PC-9 (cell line): ENCODE data around the gene CAMTA1.

Source experiments
- EZH2 ChIP-seq: fragments of 200-600 bp; sonication (generic); IDR thresholded peaks from 2 replicates; pipeline ENCODE4 v1.8.0; 2017; ENCODE audit warnings: antibody characterized with exemption, low read depth
- TF ChIP-seq, protein P1 (sequence below): fragments of 200-600 bp; sonication (generic); conservative IDR thresholded peaks from 2 replicates; pipeline ENCODE4 v1.6.1; 2017; ENCODE audit warnings: mixed run types, antibody characterized with exemption, mild to moderate bottlenecking, moderate library complexity

DNA sequence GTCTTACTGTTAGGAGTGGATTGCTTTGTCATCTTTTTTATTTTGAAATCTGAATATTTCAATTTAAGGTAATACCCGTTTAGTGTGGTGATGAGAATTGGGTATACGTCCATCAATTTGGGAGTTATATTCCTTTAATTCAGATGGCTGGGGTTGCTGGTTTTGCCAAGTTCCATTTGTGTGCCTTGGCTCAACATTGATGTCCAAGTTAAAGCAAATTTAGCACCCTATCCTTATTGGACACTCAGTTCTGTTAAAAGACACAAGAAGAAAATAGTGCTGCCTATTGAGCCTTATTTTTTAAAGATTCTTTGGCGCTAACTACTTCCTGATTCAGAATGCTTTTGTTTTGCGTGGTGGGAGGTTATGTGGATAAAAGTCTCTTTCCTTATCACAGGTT, 40.6 kb downstream of the CAMTA1 start:
- TF ChIP-seq EZH2, result no peak
- TF ChIP-seq, protein P1, sequence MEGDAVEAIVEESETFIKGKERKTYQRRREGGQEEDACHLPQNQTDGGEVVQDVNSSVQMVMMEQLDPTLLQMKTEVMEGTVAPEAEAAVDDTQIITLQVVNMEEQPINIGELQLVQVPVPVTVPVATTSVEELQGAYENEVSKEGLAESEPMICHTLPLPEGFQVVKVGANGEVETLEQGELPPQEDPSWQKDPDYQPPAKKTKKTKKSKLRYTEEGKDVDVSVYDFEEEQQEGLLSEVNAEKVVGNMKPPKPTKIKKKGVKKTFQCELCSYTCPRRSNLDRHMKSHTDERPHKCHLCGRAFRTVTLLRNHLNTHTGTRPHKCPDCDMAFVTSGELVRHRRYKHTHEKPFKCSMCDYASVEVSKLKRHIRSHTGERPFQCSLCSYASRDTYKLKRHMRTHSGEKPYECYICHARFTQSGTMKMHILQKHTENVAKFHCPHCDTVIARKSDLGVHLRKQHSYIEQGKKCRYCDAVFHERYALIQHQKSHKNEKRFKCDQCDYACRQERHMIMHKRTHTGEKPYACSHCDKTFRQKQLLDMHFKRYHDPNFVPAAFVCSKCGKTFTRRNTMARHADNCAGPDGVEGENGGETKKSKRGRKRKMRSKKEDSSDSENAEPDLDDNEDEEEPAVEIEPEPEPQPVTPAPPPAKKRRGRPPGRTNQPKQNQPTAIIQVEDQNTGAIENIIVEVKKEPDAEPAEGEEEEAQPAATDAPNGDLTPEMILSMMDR, result no peak
